GM23248 (cell line): ENCODE results near the gene SNX24. TPM values are rescaled to one million over a fixed set of nuclear protein-coding genes. Genes with fewer than 3 reads are reported as not detected.
"Not testable (repeated sequence)": the region's sequence is repeated elsewhere in the genome, so short reads cannot be mapped to it uniquely, and the experiment has no call there.

Source experiments
- DNase-seq: peaks from one replicate; pipeline ENCODE4 v3.0.0-alpha.2; 2015
- H2AFZ ChIP-seq: fragments of 200-600 bp; sonication (generic); 2 replicates; pipeline ENCODE4 v1.6.1; 2016; ENCODE audit warnings: antibody characterized with exemption
- H3F3A ChIP-seq: fragments of 200-600 bp; sonication (generic); 2 replicates; pipeline ENCODE4 v1.6.1; 2016; ENCODE audit warnings: mild to moderate bottlenecking, antibody characterized with exemption, mixed run types; ENCODE audit not compliant: insufficient read depth
- H3K27ac ChIP-seq: fragments of 200-600 bp; sonication (generic); 2 replicates; pipeline ENCODE4 v1.5.1; 2016; ENCODE audit warnings: mild to moderate bottlenecking
- H3K27me3 ChIP-seq: fragments of 200-600 bp; sonication (generic); replicated peaks from 2 replicates; pipeline ENCODE4 v1.6.1; 2016; ENCODE audit warnings: mild to moderate bottlenecking; ENCODE audit not compliant: insufficient read depth
- H3K36me3 ChIP-seq: fragments of 200-600 bp; sonication (generic); 2 replicates; pipeline ENCODE4 v1.6.1; 2016; ENCODE audit warnings: low read depth, mild to moderate bottlenecking
- H3K4me1 ChIP-seq: fragments of 200-600 bp; sonication (generic); 2 replicates; pipeline ENCODE4 v1.6.1; 2016; ENCODE audit warnings: mild to moderate bottlenecking; ENCODE audit not compliant: insufficient read depth
- H3K4me2 ChIP-seq: fragments of 200-600 bp; sonication (generic); one replicate; pipeline ENCODE4 v1.6.1; 2016; ENCODE audit warnings: mild to moderate bottlenecking; ENCODE audit not compliant: unreplicated experiment
- H3K4me3 ChIP-seq: fragments of 200-600 bp; sonication (generic); 2 replicates; pipeline ENCODE4 v1.5.1; 2016; ENCODE audit warnings: mild to moderate bottlenecking
- H3K79me2 ChIP-seq: fragments of 200-600 bp; sonication (generic); 2 replicates; pipeline ENCODE4 v1.6.1; 2016; ENCODE audit warnings: mild to moderate bottlenecking; ENCODE audit not compliant: insufficient read depth
- H3K9ac ChIP-seq: fragments of 200-600 bp; sonication (generic); 2 replicates; pipeline ENCODE4 v1.6.1; 2016; ENCODE audit warnings: mild to moderate bottlenecking
- H3K9me2 ChIP-seq: fragments of 200-600 bp; sonication (generic); 2 replicates; pipeline ENCODE4 v1.6.1; 2016; ENCODE audit warnings: mixed run types, mild to moderate bottlenecking, moderate library complexity; ENCODE audit not compliant: insufficient read depth
- H3K9me3 ChIP-seq: fragments of 200-600 bp; sonication (generic); one replicate; pipeline ENCODE4 v1.6.1; 2017; ENCODE audit warnings: low read depth
- H4K20me1 ChIP-seq: fragments of 200-600 bp; sonication (generic); 2 replicates; pipeline ENCODE4 v1.6.0; 2016; ENCODE audit not compliant: insufficient read depth
- EZH2 ChIP-seq: fragments of 200-600 bp; sonication (generic); IDR thresholded peaks from 2 replicates; pipeline ENCODE4 v1.6.1; 2018; ENCODE audit warnings: antibody characterized with exemption, mild to moderate bottlenecking; ENCODE audit not compliant: insufficient read depth, poor library complexity, severe bottlenecking
- EZH2phosphoT487 ChIP-seq: fragments of 200-600 bp; sonication (generic); IDR thresholded peaks from 2 replicates; pipeline ENCODE4 v1.6.1; 2018; ENCODE audit warnings: antibody characterized with exemption, moderate library complexity, mild to moderate bottlenecking, low read depth; ENCODE audit not compliant: insufficient read depth
- WGBS, 2 experiments: methylation state at CpG; one replicate each; pipeline ENCODE4 v1.1.6; 2015 to 2017; ENCODE audit warnings: low lambda C conversion rate in 2 of 2, low coverage in 1 of 2; ENCODE audit errors: missing lambda C conversion rate in 2 of 2; 5-methylcytosine and 5-hydroxymethylcytosine counted together
- in situ Hi-C: fragments of 300-500 bp; cut with MboI; formaldehyde crosslinking; loops from 2 replicates; pipeline ENCODE4 v1.15.0; 2020
- polyA plus RNA-seq: library from polyadenylated mRNA; unstranded; fragments of >200 nt; fragmentation: Nextera tagmentation; extraction: Ambion mirVana; gene quantifications from 2 replicates; pipeline ENCODE4 v1.2.1, GENCODE V29; 2016
- total RNA-seq: library from RNA; depleted of rRNA; stranded (reverse); fragments of >200 nt; shearing (Covaris generic); gene quantifications from 2 replicates; pipeline ENCODE4 v1.2.3, GENCODE V29; 2014

The SNX24 gene
- total and polyA plus RNA-seq, 2 experiments from 2014 or later = 20.8 to 29.4 TPM

DNA sequence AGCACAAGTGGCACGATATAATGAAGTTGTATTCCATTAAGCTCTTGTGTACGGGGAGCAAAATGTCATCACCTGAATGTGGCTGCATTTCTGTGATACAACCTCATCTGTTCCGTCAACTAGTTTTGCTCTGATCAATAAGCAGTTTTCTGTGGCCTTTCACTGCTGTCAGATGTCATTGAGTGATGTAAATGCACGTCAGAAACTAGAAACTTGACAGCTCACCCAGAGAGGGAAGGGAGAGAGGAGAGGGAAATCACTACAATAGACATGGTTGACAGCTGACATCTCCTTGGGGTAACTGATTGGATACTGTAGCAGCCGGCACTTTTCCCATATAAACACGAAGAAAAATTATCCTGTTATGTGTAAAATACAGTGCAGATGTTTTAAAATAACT is 62.7 kb downstream of the SNX24 start:
- Histone ChIP-seq H3K9ac (no peak overlapping the region), H3K36me3 (no peaks in the 10 kb centered on the region), H3K9me2 (no peaks in the 10 kb centered on the region), H3K27me3 (no peaks in the 10 kb centered on the region), H3K9me3 (no peaks in the 10 kb centered on the region), H3K79me2 (peaks cover 43% of the 10 kb centered on the region), H3K27ac (no peak overlapping the region), H3K4me1 (peaks cover 20% of the 10 kb centered on the region), H3F3A (peaks cover 15% of the 10 kb centered on the region; the same call in 1 of the 2 replicates), H3K4me3 (no peak overlapping the region), H2AFZ (no peak overlapping the region), H3K4me2 (no peak overlapping the region), H4K20me1 (no peaks in the 10 kb centered on the region)
- TF ChIP-seq EZH2phosphoT487 (no peak), EZH2 (no peak)
- no peak for DNase-seq
- in situ Hi-C loops = no loop called here
- 70 to 81% methylated on average over 6 of the region's 6 CpGs for WGBS, 2 experiments

DNA sequence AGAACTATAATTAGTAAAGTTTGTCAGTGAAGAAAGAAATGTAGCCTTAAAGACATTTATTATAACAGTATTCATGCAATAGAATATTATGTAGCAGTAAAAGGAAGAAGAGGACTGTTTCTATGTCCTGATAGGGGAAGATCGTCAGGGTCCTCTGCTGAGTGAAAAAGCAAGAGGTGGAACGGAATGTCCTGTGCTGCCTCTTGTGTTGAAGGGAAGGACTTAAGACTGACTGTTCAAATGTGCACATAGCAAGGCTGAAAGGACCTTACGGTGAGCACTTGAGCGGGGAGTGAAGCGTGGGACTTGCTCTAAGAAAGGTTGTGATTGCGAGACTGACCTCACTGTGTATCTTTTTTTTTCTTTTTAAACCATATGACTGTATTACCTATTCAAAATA is 63.2 kb downstream of the SNX24 start:
- no peak for TF ChIP-seq EZH2
- TF ChIP-seq EZH2phosphoT487 = no peak
- Histone ChIP-seq H3K79me2 (peaks cover 38% of the 10 kb centered on the region), H4K20me1 (no peaks in the 10 kb centered on the region), H3K9ac (no peak overlapping the region), H3K4me2 (no peak overlapping the region), H3K36me3 (no peaks in the 10 kb centered on the region), H3K4me1 (peaks cover 20% of the 10 kb centered on the region), H2AFZ (no peak overlapping the region), H3K27me3 (no peaks in the 10 kb centered on the region), H3K27ac (no peak overlapping the region), H3K9me3 (no peaks in the 10 kb centered on the region), H3F3A (peaks cover 15% of the 10 kb centered on the region; the same call in 1 of the 2 replicates), H3K9me2 (no peaks in the 10 kb centered on the region), H3K4me3 (no peak overlapping the region)
- in situ Hi-C loops = no loop called here
- peak; percentile 24 for DNase-seq
- 85 to 87% methylated on average over 6 of the region's 6 CpGs for WGBS, 2 experiments

DNA sequence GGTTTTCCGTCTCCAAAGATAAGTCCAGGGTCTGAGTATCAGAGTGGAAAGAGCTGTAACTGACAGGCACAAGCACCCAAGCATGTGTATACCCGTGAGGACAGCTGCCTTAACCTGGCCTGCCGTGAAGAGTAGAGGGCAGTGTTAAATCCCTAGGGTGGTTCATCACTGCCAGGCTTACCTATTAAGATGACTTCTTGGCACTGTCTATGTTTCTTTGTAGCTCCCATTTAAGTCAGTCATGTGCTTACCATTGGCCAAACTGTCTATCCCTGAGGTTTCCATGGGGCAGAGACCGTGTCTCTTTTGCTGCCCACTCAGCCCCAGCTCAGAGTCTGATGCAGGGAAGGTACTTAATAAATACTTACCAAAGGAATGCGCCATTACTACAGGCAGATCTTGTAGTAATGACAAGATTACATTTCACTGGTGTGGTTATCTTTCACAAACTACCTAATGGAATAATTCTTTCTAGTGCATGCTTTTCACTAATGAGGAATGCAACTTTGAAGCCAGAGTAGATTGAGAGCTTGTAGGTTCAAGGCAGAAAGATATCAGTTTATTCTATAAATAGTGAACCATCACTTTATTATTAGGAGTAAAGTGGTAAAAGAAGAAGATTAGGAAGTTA is 64.2 kb downstream of the SNX24 start:
- no peak overlapping the region for H3K27ac ChIP-seq
- no peaks in the 10 kb centered on the region for H4K20me1 ChIP-seq
- H3K9me3 ChIP-seq = no peaks in the 10 kb centered on the region
- no peak overlapping the region for H2AFZ ChIP-seq
- no peak overlapping the region for H3K4me2 ChIP-seq
- DNase-seq = no peak
- H3K9ac ChIP-seq = no peak overlapping the region
- in situ Hi-C loops = no loop called here
- TF ChIP-seq EZH2phosphoT487 = no peak
- TF ChIP-seq EZH2 = no peak
- 98 to 100% methylated on average over 5 of the region's 5 CpGs for WGBS, 2 experiments
- peaks cover 20% of the 10 kb centered on the region for H3K4me1 ChIP-seq
- H3F3A ChIP-seq = peaks cover 15% of the 10 kb centered on the region; the same call in 1 of the 2 replicates
- no peaks in the 10 kb centered on the region for H3K27me3 ChIP-seq
- no peaks in the 10 kb centered on the region for H3K9me2 ChIP-seq
- H3K36me3 ChIP-seq = no peaks in the 10 kb centered on the region
- peaks cover 41% of the 10 kb centered on the region for H3K79me2 ChIP-seq
- no peak overlapping the region for H3K4me3 ChIP-seq

DNA sequence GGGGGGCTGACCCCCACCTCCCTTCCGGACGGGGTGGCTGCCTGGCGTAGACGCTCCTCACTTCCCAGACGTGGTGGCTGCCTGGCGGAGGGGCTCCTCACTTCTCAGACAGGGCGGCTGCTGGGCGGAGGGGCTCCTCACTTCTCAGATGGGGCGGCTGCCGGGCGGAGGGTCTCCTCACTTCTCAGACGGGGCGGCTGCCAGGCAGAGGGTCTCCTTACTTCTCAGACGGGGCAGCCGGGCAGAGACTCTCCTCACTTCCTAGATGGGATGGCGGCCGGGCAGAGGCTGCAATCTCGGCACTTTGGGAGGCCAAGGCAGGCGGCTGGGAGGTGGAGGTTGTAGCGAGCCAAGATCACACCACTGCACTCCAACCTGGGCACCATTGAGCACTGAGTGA is 68.0 kb downstream of the SNX24 start:
- H3K79me2 ChIP-seq = peaks cover 57% of the 10 kb centered on the region
- H3K4me3 ChIP-seq = not testable (repeated sequence)

More for the DNA sequence above, 68.0 kb downstream of the SNX24 start:
- H3K27me3 ChIP-seq, H3K4me2 ChIP-seq, H3K27ac ChIP-seq, H4K20me1 ChIP-seq, H3F3A ChIP-seq, H3K9ac ChIP-seq, H2AFZ ChIP-seq, DNase-seq, H3K9me3 ChIP-seq, H3K9me2 ChIP-seq, in situ Hi-C loops, H3K4me1 ChIP-seq, H3K36me3 ChIP-seq: not testable (repeated sequence)
- WGBS, 2 experiments = 98 to 100% methylated on average over 6 to 19 of the region's 20 CpGs
